MG63 (cell line): ENCODE results near the gene PVALB. TPM values are rescaled to one million over a fixed set of nuclear protein-coding genes. Genes with fewer than 3 reads are reported as not detected.

Experiments used
- DNase-seq: peaks from one replicate; pipeline ENCODE4 v3.0.0-alpha.2; 2020
- H3K27me3 ChIP-seq: fragments of 250-450 bp; sonication (Bioruptor Pico); 2 replicates; pipeline ENCODE4 v1.5.1; 2020; ENCODE audit warnings: mild to moderate bottlenecking, moderate library complexity
- H3K36me3 ChIP-seq: fragments of 250-450 bp; sonication (Bioruptor Pico); 2 replicates; pipeline ENCODE4 v1.5.1; 2020; ENCODE audit warnings: mild to moderate bottlenecking, moderate library complexity
- H3K4me3 ChIP-seq: fragments of 250-450 bp; sonication (Bioruptor Pico); 2 replicates; pipeline ENCODE4 v1.5.1; 2020; ENCODE audit warnings: mild to moderate bottlenecking, moderate library complexity
- H3K9me3 ChIP-seq: fragments of 250-450 bp; sonication (Bioruptor Pico); 2 replicates; pipeline ENCODE4 v1.5.1; 2020; ENCODE audit warnings: mild to moderate bottlenecking, moderate library complexity
- total RNA-seq: library from RNA; depleted of rRNA; stranded (reverse); fragments of >200 nt; shearing (Covaris generic); gene quantifications from 2 replicates; pipeline ENCODE4 v1.2.3, GENCODE V29; 2014; ENCODE audit warnings: low replicate concordance; rRNA removed

Gene PVALB
- total RNA-seq: not detected in 2 replicates

GRCh38 chr22:36816636-36817524 is at the start of gene PVALB:
Gene PVALB, minus strand, starts transcription at chr22:36817035. Its CDS starts 30 bp downstream, at chr22:36817005.
- peak; percentile 38 for DNase-seq
- H3K27me3 ChIP-seq: peaks cover 39% of the 10 kb centered on the region
- no peaks in the 10 kb centered on the region for H3K36me3 ChIP-seq
- no peak within 1 kb of the TSS for H3K4me3 ChIP-seq
- no peaks in the 10 kb centered on the region for H3K9me3 ChIP-seq

- peak; percentile 13 for DNase-seq
- Histone ChIP-seq H3K36me3 (no peaks in the 10 kb centered on the region), H3K9me3 (no peaks in the 10 kb centered on the region), H3K27me3 (no peaks in the 10 kb centered on the region), H3K4me3 (no peak overlapping the region)
These were observed 48.5 kb upstream of the PVALB start for GRCh38 chr22:36865346-36865745.

- DNase-seq: no peak
- H3K36me3 ChIP-seq: no peaks in the 10 kb centered on the region
These were observed 47.8 kb upstream of the PVALB start for GRCh38 chr22:36864454-36865215.

GRCh38 chr22:36863979-36864378 is 47.1 kb upstream of the PVALB start:
- Histone ChIP-seq H3K36me3 (no peaks in the 10 kb centered on the region), H3K9me3 (no peaks in the 10 kb centered on the region), H3K27me3 (no peaks in the 10 kb centered on the region), H3K4me3 (no peak overlapping the region)
- no peak for DNase-seq

More at GRCh38 chr22:36864454-36865215, 47.8 kb upstream of the PVALB start:
- no peaks in the 10 kb centered on the region for H3K9me3 ChIP-seq
- no peak overlapping the region for H3K4me3 ChIP-seq
- H3K27me3 ChIP-seq: no peaks in the 10 kb centered on the region

GRCh38 chr22:36863281-36863680 is 46.4 kb upstream of the PVALB start:
- no peaks in the 10 kb centered on the region for H3K9me3 ChIP-seq
- no peak overlapping the region for H3K4me3 ChIP-seq
- no peaks in the 10 kb centered on the region for H3K27me3 ChIP-seq
- DNase-seq: no peak
- no peaks in the 10 kb centered on the region for H3K36me3 ChIP-seq

- H3K27me3 ChIP-seq: peaks cover 4% of the 10 kb centered on the region; the same call in 1 of the 2 replicates
- no peak overlapping the region for H3K4me3 ChIP-seq
- DNase-seq: no peak
- no peaks in the 10 kb centered on the region for H3K36me3 ChIP-seq
- H3K9me3 ChIP-seq: no peaks in the 10 kb centered on the region
These were observed 45.7 kb upstream of the PVALB start for GRCh38 chr22:36862251-36863242.

GRCh38 chr22:36860821-36861659 is 44.2 kb upstream of the PVALB start, which contains the start of gene NCF4:
Gene NCF4, plus strand, starts transcription at chr22:36861006. Its CDS starts 166 bp downstream, at chr22:36861172.
- Histone ChIP-seq H3K4me3 (no peak within 1 kb of the TSS), H3K27me3 (peaks cover 15% of the 10 kb centered on the region), H3K9me3 (no peaks in the 10 kb centered on the region), H3K36me3 (no peaks in the 10 kb centered on the region)
- no peak for DNase-seq

- Histone ChIP-seq H3K4me3 (no peak overlapping the region), H3K27me3 (peaks cover 15% of the 10 kb centered on the region), H3K9me3 (no peaks in the 10 kb centered on the region), H3K36me3 (no peaks in the 10 kb centered on the region)
- DNase-seq: no peak
These were observed 43.6 kb upstream of the PVALB start for GRCh38 chr22:36860438-36860820.

- no peak for DNase-seq
- Histone ChIP-seq H3K9me3 (no peaks in the 10 kb centered on the region), H3K36me3 (no peaks in the 10 kb centered on the region), H3K4me3 (no peak overlapping the region), H3K27me3 (peaks cover 15% of the 10 kb centered on the region)
These were observed 43.2 kb upstream of the PVALB start for GRCh38 chr22:36860017-36860416.

GRCh38 chr22:36858966-36859365 is 42.1 kb upstream of the PVALB start:
- no peaks in the 10 kb centered on the region for H3K9me3 ChIP-seq
- no peaks in the 10 kb centered on the region for H3K36me3 ChIP-seq
- H3K27me3 ChIP-seq: peaks cover 15% of the 10 kb centered on the region
- H3K4me3 ChIP-seq: no peak overlapping the region
- DNase-seq: no peak

GRCh38 chr22:36858156-36858555 is 41.3 kb upstream of the PVALB start:
- Histone ChIP-seq H3K9me3 (no peaks in the 10 kb centered on the region), H3K4me3 (no peak overlapping the region), H3K27me3 (peaks cover 15% of the 10 kb centered on the region), H3K36me3 (no peaks in the 10 kb centered on the region)
- no peak for DNase-seq

GRCh38 chr22:36856792-36857135 is 39.9 kb upstream of the PVALB start:
- Histone ChIP-seq H3K36me3 (no peaks in the 10 kb centered on the region), H3K9me3 (peaks cover 2% of the 10 kb centered on the region; the same call in 1 of the 2 replicates), H3K27me3 (peaks cover 15% of the 10 kb centered on the region), H3K4me3 (no peak overlapping the region)
- no peak for DNase-seq

- peak; percentile 74 for DNase-seq
- no peak overlapping the region for H3K4me3 ChIP-seq
These were observed 39.4 kb upstream of the PVALB start for GRCh38 chr22:36856121-36856791.

GRCh38 chr22:36855478-36855877 is 38.6 kb upstream of the PVALB start:
- Histone ChIP-seq H3K4me3 (no peak overlapping the region), H3K27me3 (peaks cover 15% of the 10 kb centered on the region), H3K36me3 (no peaks in the 10 kb centered on the region), H3K9me3 (peaks cover 2% of the 10 kb centered on the region; the same call in 1 of the 2 replicates)
- no peak for DNase-seq

More at GRCh38 chr22:36856121-36856791, 39.4 kb upstream of the PVALB start:
- Histone ChIP-seq H3K27me3 (peaks cover 15% of the 10 kb centered on the region), H3K9me3 (peaks cover 2% of the 10 kb centered on the region; the same call in 1 of the 2 replicates), H3K36me3 (no peaks in the 10 kb centered on the region)
